HCT116 (cell line): ENCODE measurements around the gene DNM3. TPM values are rescaled to one million over a fixed set of nuclear protein-coding genes. Genes with fewer than 3 reads are reported as not detected.

ENCODE experiments used
- ATAC-seq: fragments of 200-7000 bp; cut with Tn5 transposase; 2 replicates; pipeline ENCODE4 v1.9.1; 2020; ENCODE audit warnings: mild to moderate bottlenecking, moderate library complexity
- BruUV-seq: library from RNA; stranded (reverse); fragments of 400-500 nt; replicated peaks from 2 replicates; lab custom pipeline; 2021; lab: Mats Ljungman, UMichigan
- CTCF ChIA-PET: fragments of 300-600 bp; sonication (Branson Sonifier 250); formaldehyde crosslinking; loops from one replicate; lab custom pipeline; 2021; ENCODE audit warnings: antibody characterized with exemption; lab: Charles Lee
- POLR2A ChIA-PET: fragments of 300-600, 350-600 bp; sonication (Branson Sonifier 250); formaldehyde crosslinking; loops from one replicate; lab custom pipeline; 2021; ENCODE audit warnings: antibody characterized with exemption; lab: Charles Lee
- RAD21 ChIA-PET, 2 experiments: fragments of 300-600 bp; sonication (Branson Sonifier 250); formaldehyde crosslinking; loops; one replicate each; lab custom pipeline; 2023; ENCODE audit warnings: low total read pairs in 2 of 2; ENCODE audit not compliant: uncharacterized antibody in 2 of 2, unreplicated experiment in 2 of 2, low non-redundant PET in 1 of 2; lab: Charles Lee
- DNase-seq: peaks from one replicate; pipeline ENCODE4 v3.0.0-alpha.2; 2010; ENCODE audit warnings: low read depth, low spot score
- H2AFZ ChIP-seq: fragments of 200-600 bp; shearing (Covaris generic), sonication (generic); 2 replicates; pipeline ENCODE4 v1.6.1; 2017; ENCODE audit warnings: low read depth, mixed run types, mixed read lengths, antibody characterized with exemption, low read length; ENCODE audit not compliant: poor library complexity, severe bottlenecking
- H3K27ac ChIP-seq: 2 replicates; pipeline ENCODE4 v1.5.1; 2012; ENCODE audit warnings: low read depth, low read length
- H3K27me3 ChIP-seq: fragments of 200-600 bp; sonication (generic); 2 replicates; pipeline ENCODE4 v1.6.1; 2016; ENCODE audit warnings: mixed run types, low read length, mixed read lengths; ENCODE audit not compliant: insufficient read depth
- H3K36me3 ChIP-seq, 2 experiments: fragments of 200-500 bp in 1 of 2; fragments of 200-600 bp in 1 of 2; sonication (Bioruptor generic) in 1 of 2; sonication (generic) in 1 of 2; 2 replicates each; pipeline versions ENCODE4 v1.5.1 to v1.6.1; 2014 to 2016; ENCODE audit warnings: low read length in 2 of 2, inconsistent platforms in 1 of 2, mixed read lengths in 1 of 2, mixed run types in 1 of 2; ENCODE audit not compliant: insufficient read depth in 2 of 2, control insufficient read depth in 1 of 2
- H3K4me1 ChIP-seq, 2 experiments: fragments of 200-600 bp in 1 of 2; sonication (generic) in 1 of 2; 2 replicates each; pipeline versions ENCODE4 v1.5.1 to v1.6.1; 2012 to 2017; ENCODE audit warnings: low read length in 2 of 2, inconsistent platforms in 1 of 2, mild to moderate bottlenecking in 1 of 2, mixed read lengths in 1 of 2, mixed run types in 1 of 2, moderate library complexity in 1 of 2; ENCODE audit not compliant: insufficient read depth in 2 of 2, control insufficient read depth in 1 of 2
- H3K4me2 ChIP-seq: fragments of 200-600 bp; sonication (generic); 2 replicates; pipeline ENCODE4 v1.6.1; 2017; ENCODE audit warnings: mixed run types, low read length, mixed read lengths
- H3K4me3 ChIP-seq, 2 experiments: fragments of 200-600 bp in 1 of 2; sonication (generic) in 1 of 2; replicated peaks in 1 of 2; 2 replicates each; pipeline ENCODE4 v1.5.1; 2011 to 2016; ENCODE audit warnings: low read length in 2 of 2, control low read depth in 1 of 2, low read depth in 1 of 2, mild to moderate bottlenecking in 1 of 2, mixed read lengths in 1 of 2, mixed run types in 1 of 2
- H3K79me2 ChIP-seq: fragments of 200-600 bp; sonication (generic); 2 replicates; pipeline ENCODE4 v1.6.1; 2017; ENCODE audit warnings: mild to moderate bottlenecking, mixed run types, low read length, moderate library complexity, mixed read lengths; ENCODE audit not compliant: insufficient read depth
- H3K9ac ChIP-seq: fragments of 200-600 bp; sonication (generic); 2 replicates; pipeline ENCODE4 v1.6.1; 2016; ENCODE audit warnings: low read length, mixed read lengths
- H3K9me2 ChIP-seq: fragments of 200-600 bp; sonication (generic), shearing (Covaris generic); 2 replicates; pipeline ENCODE4 v1.6.1; 2017; ENCODE audit warnings: mixed run types, mild to moderate bottlenecking, moderate library complexity; ENCODE audit not compliant: insufficient read depth
- H3K9me3 ChIP-seq, 2 experiments: fragments of 200-500 bp in 1 of 2; fragments of 200-600 bp in 1 of 2; sonication (Bioruptor generic) in 1 of 2; sonication (generic) in 1 of 2; 2 replicates each; pipeline ENCODE4 v1.6.1; 2014 to 2017; ENCODE audit warnings: low read length in 2 of 2, mixed read lengths in 2 of 2, inconsistent platforms in 1 of 2, low read depth in 1 of 2, mild to moderate bottlenecking in 1 of 2, mixed run types in 1 of 2, moderate library complexity in 1 of 2; ENCODE audit not compliant: control insufficient read depth in 1 of 2, insufficient read depth in 1 of 2
- H4K20me1 ChIP-seq: fragments of 200-600 bp; sonication (generic), shearing (Covaris generic); 2 replicates; pipeline ENCODE4 v1.6.1; 2017; ENCODE audit warnings: mixed run types, mild to moderate bottlenecking, moderate library complexity; ENCODE audit not compliant: insufficient read depth
- CTCF ChIP-seq, 3 experiments: fragments of 200-600 bp in 1 of 3; sonication (generic) in 1 of 3; IDR thresholded peaks in 2 of 3; conservative IDR thresholded peaks in 1 of 3; 2 replicates each; pipeline ENCODE4 v1.5.1; 2012 to 2017; ENCODE audit warnings: low read depth in 2 of 3, low read length in 2 of 3, antibody characterized with exemption in 1 of 3, borderline replicate concordance in 1 of 3, control low read depth in 1 of 3, mild to moderate bottlenecking in 1 of 3, mixed read lengths in 1 of 3, mixed run types in 1 of 3, moderate library complexity in 1 of 3; ENCODE audit not compliant: insufficient read depth in 1 of 3
- EGR1 ChIP-seq: IDR thresholded peaks from 2 replicates; pipeline ENCODE4 v1.6.1; 2012; ENCODE audit warnings: low read depth
- EZH2 ChIP-seq: fragments of 200-600 bp; sonication (generic); IDR thresholded peaks from 2 replicates; pipeline ENCODE4 v1.6.1; 2017; ENCODE audit warnings: antibody characterized with exemption, mixed run types
- EZH2phosphoT487 ChIP-seq: fragments of 200-600 bp; IDR thresholded peaks from 2 replicates; pipeline ENCODE4 v1.6.1; 2018; ENCODE audit warnings: antibody characterized with exemption, borderline replicate concordance
- REST ChIP-seq: IDR thresholded peaks from 2 replicates; pipeline ENCODE4 v1.6.1; 2012; ENCODE audit warnings: low read depth
- SIN3A ChIP-seq: IDR thresholded peaks from 2 replicates; pipeline ENCODE4 v1.6.1; 2012; ENCODE audit warnings: low read depth
- SP1 ChIP-seq: IDR thresholded peaks from 2 replicates; pipeline ENCODE4 v1.6.1; 2012; ENCODE audit warnings: low read depth
- YY1 ChIP-seq: IDR thresholded peaks from 2 replicates; pipeline ENCODE4 v1.6.1; 2011; ENCODE audit warnings: low read length, low read depth, moderate library complexity, mild to moderate bottlenecking; ENCODE audit not compliant: insufficient replicate concordance; ENCODE audit errors: extremely low read depth
- ZFX ChIP-seq: fragments of 450-650 bp; IDR thresholded peaks from 2 replicates; pipeline ENCODE4 v1.6.1; 2017
- intact Hi-C: fragments of 100-400 bp; cut with micrococcal nuclease; formaldehyde crosslinking; loops from 2 replicates; pipeline ENCODE4 v1.10.0; 2022
- total RNA-seq: library from RNA; stranded (reverse); gene quantifications from one replicate; pipeline ENCODE4 v1.2.1, GENCODE V29; 2021; ENCODE audit not compliant: unreplicated experiment

DNM3 gene
- total RNA-seq, 1 experiment from 2014 or later, result 3.1 TPM

- Histone ChIP-seq H3K4me3 (no peak overlapping the region), H3K79me2 (no peaks in the 10 kb centered on the region), H2AFZ (no peak overlapping the region), H3K9ac (no peak overlapping the region), H3K4me2 (no peak overlapping the region), H3K9me3 (no peaks in the 10 kb centered on the region), H3K27me3 (no peaks in the 10 kb centered on the region), H4K20me1 (no peaks in the 10 kb centered on the region), H3K9me2 (no peaks in the 10 kb centered on the region), H3K4me1 (peaks cover 12 to 17% of the 10 kb centered on the region in 2 experiments), H3K27ac (no peak overlapping the region), H3K36me3 (no peaks in the 10 kb centered on the region)
- ChIA-PET CTCF (no interaction called here), POLR2A (no interaction called here), RAD21 (no interaction called here)
- ATAC-seq (no peak), DNase-seq (no peak)
- intact Hi-C loops, result no loop called here
- BruUV-seq, result no TSS peak
- TF ChIP-seq SIN3A (no peak), REST (no peak), ZFX (no peak), EGR1 (no peak), SP1 (no peak), EZH2 (no peak)
These were observed 21.4 kb upstream of the DNM3 start for GRCh38 chr1:171819946-171820345.

- ATAC-seq (no peak), DNase-seq (no peak)
- no TSS peak for BruUV-seq
- RAD21 ChIA-PET, result no interaction called here
- Histone ChIP-seq H3K9me2 (no peaks in the 10 kb centered on the region), H3K36me3 (no peaks in the 10 kb centered on the region), H4K20me1 (no peaks in the 10 kb centered on the region), H3K4me3 (no peak overlapping the region), H3K4me1 (no peaks in the 10 kb centered on the region), H2AFZ (no peak overlapping the region), H3K27ac (no peak overlapping the region), H3K4me2 (no peak overlapping the region), H3K79me2 (no peaks in the 10 kb centered on the region), H3K27me3 (no peaks in the 10 kb centered on the region), H3K9ac (no peak overlapping the region), H3K9me3 (no peaks in the 10 kb centered on the region)
- POLR2A ChIA-PET, result no interaction called here
- CTCF ChIA-PET, result no interaction called here
- intact Hi-C loops, result no loop called here
- no peak for TF ChIP-seq YY1
- TF ChIP-seq EZH2phosphoT487, result no peak
- TF ChIP-seq CTCF (IDR thresholded peaks at IDR 0.05 in 2 of 3, conservative IDR thresholded peaks at IDR 0.05 in 1 of 3; ENCODE audit: borderline replicate concordance in 1 of 3, insufficient read depth in 1 of 3, low read depth in 2 of 3, low read length in 2 of 3), result no peak
These were observed 14.3 kb upstream of the DNM3 start for GRCh38 chr1:171826973-171827372.
